Lung (tissue), 12 donors: ENCODE results near the gene GPR25. TPM values are rescaled to one million over a fixed set of nuclear protein-coding genes. Genes with fewer than 3 reads are reported as not detected.

Experiments
- ATAC-seq: fragments of 200-7000 bp; cut with Tn5 transposase; one replicate; pipeline ENCODE4 v1.9.1; 2020; ENCODE audit warnings: moderate number of reproducible peaks; ENCODE audit not compliant: insufficient read depth, low FRiP score
- DNase-seq, 3 donors: peaks; one replicate each; pipeline ENCODE4 v3.0.0-alpha.2; 2013 to 2017
- H3K27ac ChIP-seq, 2 donors: one replicate each; pipeline ENCODE4 v1.5.1; 2013; ENCODE audit warnings: mild to moderate bottlenecking in 2 of 2, moderate library complexity in 2 of 2, control low read depth in 1 of 2, inconsistent platforms in 1 of 2, low read depth in 1 of 2, low read length in 1 of 2
- H3K27me3 ChIP-seq, 3 donors: one replicate each; pipeline ENCODE4 v1.5.1; 2013; ENCODE audit warnings: low read length in 2 of 3; ENCODE audit not compliant: control insufficient read depth in 3 of 3, insufficient read depth in 3 of 3
- H3K36me3 ChIP-seq, 4 donors: one replicate each; pipeline ENCODE4 v1.5.1; 2013; ENCODE audit warnings: low read length in 4 of 4, mild to moderate bottlenecking in 1 of 4, moderate library complexity in 1 of 4; ENCODE audit not compliant: control insufficient read depth in 4 of 4, insufficient read depth in 4 of 4
- H3K4me1 ChIP-seq, 5 donors: one replicate each; pipeline ENCODE4 v1.5.1; 2013; ENCODE audit warnings: low read length in 5 of 5, mild to moderate bottlenecking in 2 of 5, moderate library complexity in 1 of 5; ENCODE audit not compliant: control insufficient read depth in 5 of 5, insufficient read depth in 5 of 5
- H3K4me3 ChIP-seq: one replicate; pipeline ENCODE4 v1.5.1; 2013; ENCODE audit warnings: mild to moderate bottlenecking, control low read depth, moderate library complexity
- H3K9ac ChIP-seq, 2 donors: one replicate each; pipeline ENCODE4 v1.5.1; 2013; ENCODE audit warnings: low read length in 2 of 2, control low read depth in 1 of 2; ENCODE audit not compliant: insufficient read depth in 1 of 2
- H3K9me3 ChIP-seq, 4 donors: one replicate each; pipeline ENCODE4 v1.5.1; 2013; ENCODE audit warnings: low read length in 3 of 4, mild to moderate bottlenecking in 1 of 4, moderate library complexity in 1 of 4; ENCODE audit not compliant: control insufficient read depth in 4 of 4, insufficient read depth in 3 of 4
- WGBS, 2 donors: extraction: QIAGEN DNeasy Blood & Tissue Kit; methylation state at CpG; one replicate each; pipeline ENCODE4 v1.1.7; 2013; 5-methylcytosine and 5-hydroxymethylcytosine counted together
- polyA plus RNA-seq, 2 donors: library from polyadenylated mRNA; stranded (reverse); fragments of 200-250 nt; gene quantifications; one replicate each; pipeline ENCODE4 v1.2.1, GENCODE V29; 2013
- total RNA-seq, 2 donors: library from RNA; depleted of rRNA in 1 of 2; stranded (reverse); fragments of >200 nt in 1 of 2; gene quantifications; one replicate each; pipeline ENCODE4 v1.2.1, GENCODE V29; 2014 to 2021
- TF ChIP-seq, protein P1 (sequence below): IDR thresholded peaks from 2 replicates; pipeline ENCODE4 v1.5.1; 2012; ENCODE audit warnings: mild to moderate bottlenecking; ENCODE audit errors: control extremely low read depth, extremely low read depth
- donor health status: control.
- donor health status: control.
- donor health status: Bipolar disorder and iron deficiency.
- donor health status: healthy.
- donor health status: DM: yes; HTN: yes; CAD: no.

The GPR25 gene
- total and polyA plus RNA-seq, 4 donors = 0.16 to 1.0 (median 0.63) TPM

GRCh38 chr1:200921571-200922110, 48.9 kb downstream of the GPR25 start:
- no peak overlapping the region for H3K27ac ChIP-seq
- DNase-seq (no peak), ATAC-seq (no peak)
- no peaks in the 10 kb centered on the region for H3K36me3 ChIP-seq
- no peak overlapping the region for H3K9ac ChIP-seq
- no peaks in the 10 kb centered on the region for H3K27me3 ChIP-seq
- TF ChIP-seq, protein P1, sequence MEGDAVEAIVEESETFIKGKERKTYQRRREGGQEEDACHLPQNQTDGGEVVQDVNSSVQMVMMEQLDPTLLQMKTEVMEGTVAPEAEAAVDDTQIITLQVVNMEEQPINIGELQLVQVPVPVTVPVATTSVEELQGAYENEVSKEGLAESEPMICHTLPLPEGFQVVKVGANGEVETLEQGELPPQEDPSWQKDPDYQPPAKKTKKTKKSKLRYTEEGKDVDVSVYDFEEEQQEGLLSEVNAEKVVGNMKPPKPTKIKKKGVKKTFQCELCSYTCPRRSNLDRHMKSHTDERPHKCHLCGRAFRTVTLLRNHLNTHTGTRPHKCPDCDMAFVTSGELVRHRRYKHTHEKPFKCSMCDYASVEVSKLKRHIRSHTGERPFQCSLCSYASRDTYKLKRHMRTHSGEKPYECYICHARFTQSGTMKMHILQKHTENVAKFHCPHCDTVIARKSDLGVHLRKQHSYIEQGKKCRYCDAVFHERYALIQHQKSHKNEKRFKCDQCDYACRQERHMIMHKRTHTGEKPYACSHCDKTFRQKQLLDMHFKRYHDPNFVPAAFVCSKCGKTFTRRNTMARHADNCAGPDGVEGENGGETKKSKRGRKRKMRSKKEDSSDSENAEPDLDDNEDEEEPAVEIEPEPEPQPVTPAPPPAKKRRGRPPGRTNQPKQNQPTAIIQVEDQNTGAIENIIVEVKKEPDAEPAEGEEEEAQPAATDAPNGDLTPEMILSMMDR = no peak
- H3K4me3 ChIP-seq = no peak overlapping the region
- H3K4me1 ChIP-seq = no peaks in the 10 kb centered on the region
- whole genome bisulfite sequencing, 2 donors = 84 to 89% methylated on average over 9 of the region's 9 CpGs
- H3K9me3 ChIP-seq = no peaks in the 10 kb centered on the region

DNA sequence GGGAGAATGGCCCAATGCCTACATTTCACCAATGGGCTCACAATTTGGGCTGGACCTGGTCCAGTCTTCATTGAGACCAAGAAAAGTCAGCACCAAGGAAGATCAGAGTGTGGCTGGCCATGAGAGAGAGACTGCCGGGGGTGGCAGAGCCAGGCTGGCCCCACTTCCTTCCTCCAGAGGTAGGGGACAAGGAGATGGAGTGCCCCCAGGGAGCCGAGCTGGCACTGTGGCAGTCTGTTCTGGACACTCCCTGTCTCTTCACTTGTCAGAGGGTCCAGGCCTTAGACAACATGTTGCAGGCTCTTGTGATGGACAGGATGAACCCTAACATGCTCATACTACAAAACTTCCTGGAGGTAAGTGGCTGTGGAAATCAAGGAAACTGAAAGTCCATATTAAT, 49.6 kb downstream of the GPR25 start:
- Histone ChIP-seq H3K9me3 (no peaks in the 10 kb centered on the region), H3K27ac (no peak overlapping the region), H3K9ac (no peak overlapping the region), H3K4me3 (no peak overlapping the region), H3K36me3 (no peaks in the 10 kb centered on the region), H3K4me1 (no peaks in the 10 kb centered on the region), H3K27me3 (no peaks in the 10 kb centered on the region)
- DNase-seq (no peak), ATAC-seq (no peak)
- TF ChIP-seq, protein P1 = no peak
- 66 to 77% methylated on average over 2 of the region's 2 CpGs for WGBS, 2 donors

DNA sequence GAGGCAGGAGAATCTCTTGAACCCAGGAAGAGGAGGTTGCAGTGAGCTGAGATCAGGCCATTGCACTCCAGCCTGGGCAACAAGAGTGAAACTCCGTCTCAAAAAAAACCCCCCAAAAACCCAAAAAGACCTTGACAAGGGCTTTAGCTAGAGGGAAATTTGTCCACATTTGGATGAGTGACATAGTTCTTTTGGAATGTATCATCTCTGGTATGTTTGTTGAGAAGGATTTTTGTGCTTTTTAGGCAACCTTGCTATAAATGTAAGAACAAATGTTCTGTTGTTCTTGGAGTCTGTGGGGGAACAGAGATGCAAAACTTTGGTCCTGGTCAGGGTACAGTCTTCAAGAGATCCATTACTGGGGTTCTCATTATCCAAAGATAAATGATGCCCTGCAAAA, 50.8 kb downstream of the GPR25 start:
- no peaks in the 10 kb centered on the region for H3K36me3 ChIP-seq
- H3K27ac ChIP-seq = no peak overlapping the region
- H3K27me3 ChIP-seq = no peaks in the 10 kb centered on the region
- DNase-seq (no peak), ATAC-seq (no peak)
- no peak overlapping the region for H3K4me3 ChIP-seq
- no peak overlapping the region for H3K9ac ChIP-seq
- H3K4me1 ChIP-seq = no peaks in the 10 kb centered on the region
- 80 to 100% methylated on average over 1 of the region's 1 CpG for WGBS, 2 donors
- H3K9me3 ChIP-seq = no peaks in the 10 kb centered on the region
- TF ChIP-seq, protein P1 = no peak

Other genes starting within 250 kb of the GPR25 start
- gene DDX59, start 203.1 kb upstream of the GPR25 start, total RNA-seq = 10 to 100 TPM; 21.7 to 32.0 TPM
- 10 to 100 TPM; 17.3 to 28.8 TPM for gene DDX59, start 203.1 kb upstream of the GPR25 start, polyA plus RNA-seq
- gene CAMSAP2, start 134.1 kb upstream of the GPR25 start, total RNA-seq = 10 to 100 TPM; 25.0 to 51.8 TPM
- 1 to 10 TPM; 8.0 to 8.3 TPM for gene CAMSAP2, start 134.1 kb upstream of the GPR25 start, polyA plus RNA-seq
- gene INAVA, start 21.9 kb downstream of the GPR25 start, total RNA-seq = 10 to 100 TPM; 11.3 to 17.1 TPM
- gene INAVA, start 21.9 kb downstream of the GPR25 start, polyA plus RNA-seq = 1 to 10 TPM; 5.8 to 7.4 TPM
- gene KIF21B, start 150.7 kb downstream of the GPR25 start, total RNA-seq = 1 to 10 TPM; 4.2 to 7.4 TPM
- gene KIF21B, start 150.7 kb downstream of the GPR25 start, polyA plus RNA-seq = 1 to 10 TPM; 1.3 to 5.3 TPM
- gene CACNA1S, start 239.4 kb downstream of the GPR25 start, total RNA-seq = under 1 TPM in 1 of 2 donors, not detected in 1; 0.20 TPM
- gene CACNA1S, start 239.4 kb downstream of the GPR25 start, polyA plus RNA-seq = under 1 TPM; 0.01 to 0.02 TPM